ENCODE measurements around the gene OR6S1. TPM values are rescaled to one million over a fixed set of nuclear protein-coding genes. Genes with fewer than 3 reads are reported as not detected.

OR6S1 gene
- total RNA-seq, 1 donor from 2014 or later: not detected

GRCh38 chr14:20592574-20592973 is 48.9 kb downstream of the OR6S1 start:
- no peaks in the 10 kb centered on the region for H3K4me1 ChIP-seq
- DNase-seq (no peak), ATAC-seq (no peak)
- H3K4me3 ChIP-seq: no peak overlapping the region
- no peak overlapping the region for H3K27ac ChIP-seq
- no peak for TF ChIP-seq CTCF (IDR thresholded peaks at IDR 0.05)
- no peaks in the 10 kb centered on the region for H3K9me3 ChIP-seq
- no peaks in the 10 kb centered on the region for H3K27me3 ChIP-seq
- H3K36me3 ChIP-seq: no peaks in the 10 kb centered on the region
- intact Hi-C loops (cut with DNase I): no loop called here

GRCh38 chr14:20591235-20591634 is 50.3 kb downstream of the OR6S1 start, which contains the start of gene RNASE12:
TSS of gene RNASE12 (minus strand) at chr14:20591376. CDS start at chr14:20590723, 653 bp downstream.
- Histone ChIP-seq H3K27me3 (no peaks in the 10 kb centered on the region), H3K9me3 (no peaks in the 10 kb centered on the region), H3K4me1 (no peaks in the 10 kb centered on the region), H3K4me3 (no peak within 1 kb of the TSS), H3K27ac (no peak within 1 kb of the TSS), H3K36me3 (no peaks in the 10 kb centered on the region)
- ATAC-seq (no peak), DNase-seq (no peak)
- intact Hi-C loops (cut with DNase I): no loop called here
- no peak for TF ChIP-seq CTCF (IDR thresholded peaks at IDR 0.05)

Other genes starting within 250 kb of the OR6S1 start
- 48.9 TPM for gene TEP1, start 228.2 kb downstream of the OR6S1 start, total RNA-seq
- 0.29 TPM for gene KLHL33, start 205.5 kb downstream of the OR6S1 start, total RNA-seq
- 33.8 TPM for gene OSGEP, start 186.9 kb downstream of the OR6S1 start, total RNA-seq
- 101 TPM for gene APEX1, start 186.5 kb downstream of the OR6S1 start, total RNA-seq
- gene PIP4P1, start 180.3 kb downstream of the OR6S1 start, total RNA-seq: 40.2 TPM
- gene PNP, start 172.3 kb downstream of the OR6S1 start, total RNA-seq: 32.8 TPM
- gene RNASE10, start 136.2 kb downstream of the OR6S1 start, total RNA-seq: 0.58 TPM
- not detected for gene RNASE9, start 80.6 kb downstream of the OR6S1 start, total RNA-seq
- gene RNASE11, start 53.7 kb downstream of the OR6S1 start, total RNA-seq: not detected
- gene RNASE12, start 50.3 kb downstream of the OR6S1 start, total RNA-seq: not detected
- 42.5 TPM for gene RNASE4, start 42.9 kb upstream of the OR6S1 start, total RNA-seq
- 28.1 TPM for gene ANG, start 47.1 kb upstream of the OR6S1 start, total RNA-seq
- not detected for gene EDDM3A, start 104.2 kb upstream of the OR6S1 start, total RNA-seq
- gene EDDM3B, start 126.7 kb upstream of the OR6S1 start, total RNA-seq: not detected
- 20.3 TPM for gene RNASE6, start 139.6 kb upstream of the OR6S1 start, total RNA-seq
- 888 TPM for gene RNASE1, start 161.2 kb upstream of the OR6S1 start, total RNA-seq
- not detected for gene RNASE3, start 249.7 kb upstream of the OR6S1 start, total RNA-seq

All from upper lobe of right lung (tissue), 1 donor.